Tibial nerve (tissue), 4 donors: Measurements from ENCODE around the gene MDP1.

Source experiments
- CTCF ChIP-seq, 5 experiments: fragments of 200-600 bp in 3 of 5; fragments of 450-650 bp in 2 of 5; sonication (generic) in 3 of 5; IDR thresholded peaks; one replicate each; pipeline ENCODE4 v1.5.1; 2016 to 2019; ENCODE audit warnings: antibody characterized with exemption in 5 of 5, mild to moderate bottlenecking in 3 of 5, moderate library complexity in 2 of 5
- EP300 ChIP-seq, 2 donors: sonication (generic); formaldehyde crosslinking; IDR thresholded peaks; one replicate each; pipeline ENCODE4 v1.6.1; 2017; ENCODE audit warnings: antibody characterized with exemption in 2 of 2, mild to moderate bottlenecking in 1 of 2
- POLR2A ChIP-seq, 2 donors: fragments of 450-650 bp; IDR thresholded peaks; one replicate each; pipeline ENCODE4 v1.6.1; 2017; ENCODE audit warnings: antibody characterized with exemption in 2 of 2, mild to moderate bottlenecking in 2 of 2, moderate library complexity in 2 of 2

DNA sequence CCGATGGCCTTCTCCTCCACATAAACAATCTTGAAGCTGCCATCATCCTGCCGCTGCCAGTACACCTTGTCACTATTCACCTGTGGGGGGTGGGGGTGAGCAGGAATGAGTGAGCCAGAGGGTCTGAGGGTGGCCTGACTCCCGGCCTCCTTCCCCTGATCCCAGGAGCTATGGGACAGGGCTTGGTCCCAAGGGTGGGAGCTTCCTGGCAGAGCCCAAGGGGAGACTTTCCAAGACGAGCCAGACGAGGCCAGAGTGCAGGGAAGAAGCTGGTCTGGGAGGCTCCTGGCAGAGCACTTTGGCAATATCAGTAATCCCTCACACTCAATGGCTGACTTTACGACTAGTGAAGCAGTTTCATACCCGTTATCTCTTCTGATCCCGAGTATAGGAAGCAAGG lies 39.6 kb upstream of the MDP1 start:
- TF ChIP-seq EP300 (IDR thresholded peaks at IDR 0.05) (no peak), POLR2A (IDR thresholded peaks at IDR 0.05) (no peak), CTCF (IDR thresholded peaks at IDR 0.05) (no peak)
